SH-SY5Y (cell line): Measurements from ENCODE around the gene MLF1.

Source experiments
- GATA2 ChIP-seq: IDR thresholded peaks from 2 replicates; pipeline ENCODE4 v1.6.1; 2011; ENCODE audit warnings: mild to moderate bottlenecking, low read depth, low read length
- GATA3 ChIP-seq: IDR thresholded peaks from 2 replicates; pipeline ENCODE4 v1.6.1; 2011; ENCODE audit warnings: low read depth, mild to moderate bottlenecking, low read length, moderate library complexity

GRCh38 chr3:158574646-158575045 lies 3.7 kb downstream of the MLF1 start:
- TF ChIP-seq GATA2 (no peak), GATA3 (no peak)
